GM23248 (cell line): Measurements from ENCODE around the gene CCDC85B.

Experiments
- EZH2 ChIP-seq: fragments of 200-600 bp; sonication (generic); IDR thresholded peaks from 2 replicates; pipeline ENCODE4 v1.6.1; 2018; ENCODE audit warnings: antibody characterized with exemption, mild to moderate bottlenecking; ENCODE audit not compliant: insufficient read depth, poor library complexity, severe bottlenecking
- EZH2phosphoT487 ChIP-seq: fragments of 200-600 bp; sonication (generic); IDR thresholded peaks from 2 replicates; pipeline ENCODE4 v1.6.1; 2018; ENCODE audit warnings: antibody characterized with exemption, moderate library complexity, mild to moderate bottlenecking, low read depth; ENCODE audit not compliant: insufficient read depth

DNA sequence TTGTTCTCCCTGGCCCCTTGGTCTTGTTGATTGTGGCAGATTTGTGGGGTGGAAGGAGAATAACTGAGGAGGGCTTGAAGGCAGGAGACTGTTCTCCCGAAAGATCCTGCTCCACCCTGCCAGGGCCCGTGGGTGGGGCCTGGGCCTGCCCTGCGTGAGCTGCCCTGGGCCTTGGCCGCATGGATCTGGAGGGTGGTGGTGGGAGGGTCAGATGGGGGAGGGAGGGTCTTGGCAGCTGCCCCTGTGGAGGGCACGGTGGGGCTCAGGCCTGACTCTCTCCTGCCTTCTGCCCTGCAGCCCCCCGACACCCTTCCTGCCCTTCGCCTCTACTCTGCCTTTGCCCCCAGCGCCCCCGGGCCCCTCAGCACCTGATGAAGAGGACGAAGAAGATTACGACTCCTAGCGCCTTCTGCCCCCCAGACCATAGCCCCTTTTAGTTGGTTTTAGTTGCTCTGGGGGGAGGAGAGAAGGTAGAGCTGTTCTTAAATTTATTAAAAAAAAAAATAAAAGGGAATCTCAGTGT lies 30.6 kb downstream of the CCDC85B start:
- TF ChIP-seq EZH2 (no peak), EZH2phosphoT487 (no peak)
